Thymus (tissue), 11 donors: ENCODE measurements around the gene ETS1. TPM values are rescaled to one million over a fixed set of nuclear protein-coding genes. Genes with fewer than 3 reads are reported as not detected.

ENCODE experiments used
- DNase-seq, 9 donors: peaks; one replicate each; pipeline ENCODE4 v3.0.0-alpha.2; 2013; ENCODE audit warnings: low spot score in 9 of 9, low read depth in 6 of 9, missing footprints in 1 of 9
- H3K27ac ChIP-seq, 2 donors: one replicate each; pipeline ENCODE4 v1.5.1; 2013; ENCODE audit warnings: control low read depth in 1 of 2, low read depth in 1 of 2, low read length in 1 of 2, mild to moderate bottlenecking in 1 of 2, moderate library complexity in 1 of 2
- H3K27me3 ChIP-seq, 2 donors: one replicate each; pipeline ENCODE4 v1.5.1; 2013; ENCODE audit warnings: low read length in 1 of 2; ENCODE audit not compliant: control insufficient read depth in 2 of 2, insufficient read depth in 1 of 2
- H3K36me3 ChIP-seq, 2 donors: one replicate each; pipeline ENCODE4 v1.5.1; 2013; ENCODE audit warnings: low read length in 1 of 2, mild to moderate bottlenecking in 1 of 2, moderate library complexity in 1 of 2; ENCODE audit not compliant: control insufficient read depth in 2 of 2, insufficient read depth in 2 of 2
- H3K4me1 ChIP-seq, 2 donors: one replicate each; pipeline ENCODE4 v1.5.1; 2013; ENCODE audit warnings: low read length in 2 of 2; ENCODE audit not compliant: control insufficient read depth in 2 of 2, insufficient read depth in 2 of 2
- H3K4me3 ChIP-seq, 2 donors: one replicate each; pipeline ENCODE4 v1.5.1; 2013; ENCODE audit warnings: low read length in 2 of 2, control low read depth in 1 of 2, mild to moderate bottlenecking in 1 of 2
- H3K9me3 ChIP-seq, 2 donors: one replicate each; pipeline ENCODE4 v1.5.1; 2013; ENCODE audit warnings: low read length in 1 of 2, mild to moderate bottlenecking in 1 of 2; ENCODE audit not compliant: control insufficient read depth in 2 of 2, insufficient read depth in 1 of 2
- WGBS: extraction: QIAGEN DNeasy Blood & Tissue Kit; methylation state at CpG from one replicate; pipeline ENCODE4 v1.1.7; 2013; 5-methylcytosine and 5-hydroxymethylcytosine counted together
- polyA plus RNA-seq: library from polyadenylated mRNA; stranded (reverse); fragments of 200-250 nt; gene quantifications from one replicate; pipeline ENCODE4 v1.2.3, GENCODE V29; 2013
- total RNA-seq: library from RNA; stranded (reverse); fragments of 120-200 nt; gene quantifications from one replicate; pipeline ENCODE4 v1.2.4, GENCODE V29; 2013
- donor health status: healthy.

ETS1 gene
- total and polyA plus RNA-seq, 2 donors = 171 to 223 TPM

DNA sequence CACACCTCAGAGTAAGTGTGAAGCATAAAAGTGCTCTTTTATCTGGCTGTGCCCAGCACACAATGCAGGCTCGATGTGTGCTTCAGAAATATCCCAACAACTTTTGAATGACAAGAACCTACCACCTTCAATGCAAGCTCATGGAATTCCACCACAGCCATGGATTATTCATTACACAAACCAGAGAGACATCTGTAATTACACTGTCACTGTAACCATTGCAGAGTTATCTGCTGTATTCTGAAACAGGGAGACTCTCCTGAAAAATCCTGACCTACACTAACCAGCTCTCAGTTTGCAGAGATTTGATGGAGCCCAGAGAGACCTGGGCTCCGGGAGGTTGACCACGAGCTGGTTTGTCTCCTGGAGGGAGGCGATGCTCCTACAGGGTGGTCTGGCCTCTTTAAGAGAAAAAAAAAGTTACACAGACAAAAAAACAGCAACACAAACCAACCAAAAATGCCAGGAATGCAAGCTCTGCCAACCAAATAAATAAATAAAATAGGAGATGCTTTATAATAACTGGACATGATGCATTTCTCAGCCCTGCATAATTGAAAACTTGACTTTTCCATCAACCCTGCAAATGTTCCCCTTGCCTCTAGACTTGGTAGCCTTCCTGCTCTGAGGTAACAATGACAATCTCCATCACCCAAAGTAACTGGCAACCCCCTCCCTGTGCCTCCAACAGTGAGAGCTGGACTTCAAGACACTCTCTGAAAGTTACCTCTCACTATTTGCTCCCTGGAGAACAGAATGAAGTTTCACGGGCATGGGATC is 69.7 kb downstream of the ETS1 start:
- peak overlapping the region; percentile 71 to 89 for H3K4me3 ChIP-seq
- H3K9me3 ChIP-seq = no peaks in the 10 kb centered on the region
- H3K27me3 ChIP-seq = no peaks in the 10 kb centered on the region
- H3K4me1 ChIP-seq = peaks cover 21 to 57% of the 10 kb centered on the region in 2 donors
- peak overlapping the region; percentile 89 to 93 for H3K27ac ChIP-seq
- 62% methylated on average over 5 of the region's 5 CpGs for WGBS
- H3K36me3 ChIP-seq = peaks cover 26 to 51% of the 10 kb centered on the region in 2 donors
- peak in 1 of 9 donors; percentile 64 for DNase-seq

- Histone ChIP-seq H3K36me3 (peaks cover 33 to 59% of the 10 kb centered on the region in 2 donors), H3K9me3 (no peaks in the 10 kb centered on the region), H3K4me1 (peaks cover 24 to 63% of the 10 kb centered on the region in 2 donors), H3K4me3 (peak overlapping the region; percentile 71 to 89), H3K27ac (peak overlapping the region; percentile 89 to 93), H3K27me3 (no peaks in the 10 kb centered on the region)
- WGBS = 66% methylated on average over 4 of the region's 4 CpGs
- DNase-seq = no peak
Observed at GRCh38 chr11:128516886-128517285, 70.5 kb downstream of the ETS1 start.

DNA sequence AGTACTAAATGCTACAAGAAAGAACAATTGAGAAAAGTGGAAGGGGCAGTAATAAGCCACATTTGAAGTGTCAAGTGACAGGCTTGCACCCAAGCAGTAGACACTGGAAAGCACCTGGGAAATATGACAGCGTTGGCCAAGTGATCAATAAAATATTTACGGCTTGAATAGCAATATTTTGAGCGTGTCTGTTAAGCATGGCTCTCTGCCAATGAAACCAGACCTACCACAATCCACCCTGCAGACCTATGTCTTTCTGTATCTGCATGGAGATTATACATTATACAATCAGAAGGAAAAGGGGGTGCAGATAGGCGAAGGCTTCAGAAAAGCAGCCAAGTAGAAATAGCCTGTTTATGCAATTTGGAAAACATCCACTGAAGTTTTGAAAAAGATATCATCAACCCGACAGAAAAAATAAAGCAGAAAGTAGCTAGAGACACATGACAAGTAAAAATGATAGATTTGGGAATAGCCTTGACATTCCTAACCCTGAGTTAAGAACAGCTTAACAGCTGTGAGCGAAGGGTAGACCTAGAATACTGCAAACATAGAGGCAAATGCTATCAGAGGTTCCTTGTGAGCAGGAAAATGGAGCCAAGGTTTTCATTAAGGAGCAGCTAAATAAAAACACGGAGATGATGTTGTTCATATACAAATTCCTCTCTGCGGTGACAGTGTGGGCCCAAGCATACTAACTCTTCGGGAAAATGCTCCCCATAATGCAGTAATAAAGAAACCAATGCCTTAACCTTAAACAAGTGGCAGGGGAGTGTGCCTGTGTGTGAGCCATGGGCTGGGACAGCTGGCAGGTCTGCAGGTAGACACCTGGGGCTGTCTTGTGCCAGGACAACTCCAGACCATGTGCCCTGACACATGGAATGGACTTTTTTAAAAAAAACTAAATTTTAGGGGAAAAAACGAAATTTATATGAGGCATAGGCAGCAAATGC is 71.3 kb downstream of the ETS1 start:
- no peaks in the 10 kb centered on the region for H3K9me3 ChIP-seq
- no peak for DNase-seq
- WGBS = 80% methylated on average over 10 of the region's 10 CpGs
- peaks cover 29 to 70% of the 10 kb centered on the region in 2 donors for H3K4me1 ChIP-seq
- H3K27me3 ChIP-seq = no peaks in the 10 kb centered on the region
- peak overlapping the region; percentile 89 to 93 for H3K27ac ChIP-seq
- H3K4me3 ChIP-seq = peak overlapping the region; percentile 71 to 89
- H3K36me3 ChIP-seq = peaks cover 34 to 65% of the 10 kb centered on the region in 2 donors

DNA sequence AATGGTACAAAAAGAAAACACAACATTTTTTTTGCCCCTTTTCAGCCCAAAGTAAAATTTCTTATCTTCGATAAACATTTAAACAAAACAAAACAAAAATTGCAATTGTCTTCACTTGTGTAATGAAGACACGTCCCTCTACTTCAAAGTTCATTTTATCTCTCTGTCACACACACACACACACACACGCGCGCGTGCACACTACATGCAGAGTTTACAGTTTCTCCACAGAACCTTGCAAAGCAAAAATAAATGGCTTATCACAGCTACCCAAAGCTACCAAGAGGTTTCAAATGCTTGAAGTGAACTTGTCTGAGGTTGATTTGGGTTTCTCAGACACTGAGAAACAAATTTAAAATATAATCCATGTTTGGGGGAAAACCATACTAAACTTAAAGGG is 72.3 kb downstream of the ETS1 start:
- H3K27ac ChIP-seq = peak overlapping the region; percentile 46 to 93
- DNase-seq = peak in 1 of 9 donors; percentile 69
- H3K9me3 ChIP-seq = no peaks in the 10 kb centered on the region
- no peaks in the 10 kb centered on the region for H3K27me3 ChIP-seq
- 53% methylated on average over 6 of the region's 6 CpGs for WGBS
- H3K4me1 ChIP-seq = peaks cover 39 to 77% of the 10 kb centered on the region in 2 donors
- H3K4me3 ChIP-seq = peak overlapping the region; percentile 71 to 89
- peaks cover 34 to 75% of the 10 kb centered on the region in 2 donors for H3K36me3 ChIP-seq

DNA sequence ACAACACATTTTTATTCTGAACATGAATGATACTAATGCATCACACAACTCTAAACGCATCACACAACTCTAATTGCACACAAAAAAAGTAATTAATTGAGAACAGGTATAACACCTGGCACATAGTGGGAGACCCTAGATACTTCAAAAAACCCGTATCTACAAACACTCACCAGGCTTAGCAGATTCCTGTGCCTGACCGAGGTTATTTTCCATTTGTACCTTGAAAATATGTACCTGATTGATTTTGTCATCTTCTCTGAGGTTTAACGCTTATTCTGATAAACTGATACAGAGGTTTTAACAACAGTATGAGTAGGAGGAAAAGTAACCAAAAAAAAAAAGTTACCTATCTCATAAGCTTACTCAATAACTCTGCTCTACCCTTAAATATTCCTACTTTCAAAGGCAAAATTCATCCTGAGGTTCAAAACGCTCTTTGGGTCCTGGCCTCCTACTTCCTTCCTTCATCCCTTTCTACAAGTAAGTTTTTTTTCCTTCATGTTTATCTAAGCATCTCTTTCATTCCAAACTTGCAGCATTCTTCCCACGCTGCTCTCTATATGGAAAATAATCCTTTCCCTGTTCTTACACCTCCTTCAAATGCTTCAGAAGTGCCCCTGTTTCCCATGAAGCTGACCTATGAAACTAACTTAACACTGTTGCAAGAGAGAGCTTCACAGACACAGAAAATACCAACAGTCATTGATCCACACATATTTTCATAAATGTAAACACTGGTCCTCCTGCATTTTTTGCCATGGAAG is 73.3 kb downstream of the ETS1 start:
- Histone ChIP-seq H3K9me3 (no peaks in the 10 kb centered on the region), H3K4me1 (peaks cover 43 to 85% of the 10 kb centered on the region in 2 donors), H3K27ac (peak overlapping the region in 1 of 2 donors; percentile 93), H3K27me3 (no peaks in the 10 kb centered on the region), H3K4me3 (peak overlapping the region; percentile 16 to 71), H3K36me3 (peaks cover 34 to 80% of the 10 kb centered on the region in 2 donors)
- WGBS = 77% methylated on average over 6 of the region's 6 CpGs
- no peak for DNase-seq

GRCh38 chr11:128512474-128512996 is 74.8 kb downstream of the ETS1 start:
- no peak for DNase-seq
- no peaks in the 10 kb centered on the region for H3K9me3 ChIP-seq
- H3K36me3 ChIP-seq = peaks cover 25 to 81% of the 10 kb centered on the region in 2 donors
- peaks cover 54 to 86% of the 10 kb centered on the region in 2 donors for H3K4me1 ChIP-seq
- no peaks in the 10 kb centered on the region for H3K27me3 ChIP-seq
- 75% methylated on average over 14 of the region's 14 CpGs for WGBS
- peak overlapping the region; percentile 44 to 50 for H3K27ac ChIP-seq
- H3K4me3 ChIP-seq = no peak overlapping the region

- H3K27me3 ChIP-seq = no peaks in the 10 kb centered on the region
- 85% methylated on average over 4 of the region's 4 CpGs for WGBS
- no peak overlapping the region for H3K4me3 ChIP-seq
- peaks cover 23 to 82% of the 10 kb centered on the region in 2 donors for H3K36me3 ChIP-seq
- no peaks in the 10 kb centered on the region for H3K9me3 ChIP-seq
- H3K27ac ChIP-seq = no peak overlapping the region
- no peak for DNase-seq
- peaks cover 56 to 87% of the 10 kb centered on the region in 2 donors for H3K4me1 ChIP-seq
Observed at GRCh38 chr11:128511712-128512111, 75.6 kb downstream of the ETS1 start.

GRCh38 chr11:128509621-128510389 is 77.6 kb downstream of the ETS1 start:
- Histone ChIP-seq H3K36me3 (peaks cover 35 to 88% of the 10 kb centered on the region in 2 donors), H3K4me3 (no peak overlapping the region), H3K4me1 (peaks cover 62 to 88% of the 10 kb centered on the region in 2 donors), H3K27me3 (no peaks in the 10 kb centered on the region), H3K27ac (peak overlapping the region; percentile 12 to 72), H3K9me3 (no peaks in the 10 kb centered on the region)
- no peak for DNase-seq
- 78% methylated on average over 2 of the region's 2 CpGs for WGBS
